Common myeloid progenitor, CD34-positive (primary cell): ENCODE results near the gene PCDHB7.
"Not testable (repeated sequence)": the region's sequence is repeated elsewhere in the genome, so short reads cannot be mapped to it uniquely, and the experiment has no call there.

Experiments
- CTCF ChIA-PET: fragments of 350-600 bp; sonication (Branson Sonifier 250); formaldehyde crosslinking; loops from one replicate; lab custom pipeline; 2021; ENCODE audit warnings: antibody characterized with exemption; lab: Charles Lee
- POLR2A ChIA-PET: fragments of 350-600 bp; sonication (Branson Sonifier 250); formaldehyde crosslinking; loops from one replicate; lab custom pipeline; 2021; ENCODE audit warnings: antibody characterized with exemption; lab: Charles Lee
- DNase-seq, 3 donors: peaks; one replicate each; pipeline versions ENCODE4 v3.0.0 to v3.0.0-alpha.2; 2013
- H3K27ac ChIP-seq, 2 experiments: 1 replicate in 1 of 2; 2 replicates in 1 of 2; pipeline ENCODE4 v1.7.0; 2013; ENCODE audit warnings: inconsistent platforms in 2 of 2, low read length in 2 of 2, mild to moderate bottlenecking in 2 of 2, low read depth in 1 of 2, moderate library complexity in 1 of 2; ENCODE audit not compliant: severe bottlenecking in 2 of 2, insufficient read depth in 1 of 2, poor library complexity in 1 of 2
- H3K27me3 ChIP-seq, 5 experiments: replicated peaks in 2 of 5; 1 replicate in 3 of 5; 2 replicates in 2 of 5; pipeline versions ENCODE4 v1.6.1 to v1.7.0; 2013; ENCODE audit warnings: low read length in 4 of 5, mild to moderate bottlenecking in 2 of 5, moderate library complexity in 2 of 5, inconsistent platforms in 1 of 5; ENCODE audit not compliant: insufficient read depth in 5 of 5, control insufficient read depth in 4 of 5
- H3K36me3 ChIP-seq, 4 experiments: 1 replicate in 2 of 4; 2 replicates in 2 of 4; pipeline versions ENCODE4 v1.6.1 to v1.7.0; 2013; ENCODE audit warnings: low read length in 3 of 4, control low read depth in 1 of 4, mild to moderate bottlenecking in 1 of 4; ENCODE audit not compliant: control insufficient read depth in 4 of 4, insufficient read depth in 4 of 4
- H3K4me1 ChIP-seq, 4 experiments: 1 replicate in 3 of 4; 2 replicates in 1 of 4; pipeline versions ENCODE4 v1.6.1 to v1.7.1; 2013; ENCODE audit warnings: low read length in 3 of 4, mild to moderate bottlenecking in 3 of 4, control low read depth in 1 of 4, inconsistent platforms in 1 of 4, moderate library complexity in 1 of 4; ENCODE audit not compliant: control insufficient read depth in 4 of 4, insufficient read depth in 4 of 4; ENCODE audit errors: control extremely low read depth in 1 of 4
- H3K4me3 ChIP-seq, 7 experiments: 1 replicate in 4 of 7; 2 replicates in 3 of 7; pipeline versions ENCODE4 v1.5.1 to v1.7.0; 2013; ENCODE audit warnings: mild to moderate bottlenecking in 7 of 7, low read length in 6 of 7, moderate library complexity in 6 of 7, inconsistent platforms in 2 of 7, low read depth in 2 of 7, control low read depth in 1 of 7; ENCODE audit not compliant: insufficient read depth in 4 of 7, control insufficient read depth in 1 of 7; ENCODE audit errors: extremely low read depth in 1 of 7
- H3K9me3 ChIP-seq, 5 experiments: 1 replicate in 4 of 5; 2 replicates in 1 of 5; pipeline versions ENCODE4 v1.6.1 to v1.7.1; 2013; ENCODE audit warnings: low read length in 4 of 5, mild to moderate bottlenecking in 2 of 5, inconsistent platforms in 1 of 5, low read depth in 1 of 5, moderate library complexity in 1 of 5; ENCODE audit not compliant: control insufficient read depth in 4 of 5, insufficient read depth in 2 of 5; ENCODE audit errors: control extremely low read depth in 1 of 5
- WGBS: methylation state at CpG from one replicate; pipeline ENCODE4 v1.1.5; 2013; ENCODE audit not compliant: insufficient coverage; 5-methylcytosine and 5-hydroxymethylcytosine counted together

PCDHB7 gene

GRCh38 chr5:141194332-141194731 is 21.9 kb downstream of the PCDHB7 start:
- Histone ChIP-seq H3K27me3 (peaks cover 3 to 28% (median 4%) of the 10 kb centered on the region in 5 experiments), H3K9me3 (peaks cover 2 to 18% (median 11%) of the 10 kb centered on the region in 5 experiments)
- WGBS: no CpG with 5 or more reads among the region's 37 CpGs
- H3K4me3 ChIP-seq, DNase-seq, CTCF ChIA-PET, H3K27ac ChIP-seq, H3K36me3 ChIP-seq, POLR2A ChIA-PET, H3K4me1 ChIP-seq: not testable (repeated sequence)

GRCh38 chr5:141196363-141196762 is 23.9 kb downstream of the PCDHB7 start:
- H3K27ac ChIP-seq: no peak overlapping the region
- 80% methylated on average over 1 of the region's 3 CpGs for WGBS
- H3K4me3 ChIP-seq: no peak overlapping the region
- no peaks in the 10 kb centered on the region for H3K36me3 ChIP-seq
- ChIA-PET POLR2A (no interaction called here), CTCF (no interaction called here)
- DNase-seq: no peak
- no peaks in the 10 kb centered on the region for H3K4me1 ChIP-seq
- H3K27me3 ChIP-seq: peaks cover 3 to 41% (median 9%) of the 10 kb centered on the region in 5 experiments
- H3K9me3 ChIP-seq: peaks cover 11 to 34% (median 14%) of the 10 kb centered on the region in 5 experiments

- H3K4me1 ChIP-seq: no peaks in the 10 kb centered on the region
- H3K4me3 ChIP-seq: peak within 1 kb of the TSS in 1 of 7 experiments; percentile 19
- peak in 2 of 3 donors; percentile 2 to 3 for DNase-seq
- ChIA-PET CTCF (no interaction called here), POLR2A (interaction anchor here (0.5 to 1.0 kb wide), 2 partner anchors 33 to 39 kb away, joined by 3 read pairs; no protein-coding TSS in a partner anchor)
- H3K9me3 ChIP-seq: peaks cover 11 to 35% (median 15%) of the 10 kb centered on the region in 5 experiments
- no peaks in the 10 kb centered on the region for H3K36me3 ChIP-seq
- no peak within 1 kb of the TSS for H3K27ac ChIP-seq
- 42% methylated on average over 18 of the region's 21 CpGs for WGBS
- H3K27me3 ChIP-seq: peaks cover 3 to 31% (median 6%) of the 10 kb centered on the region in 5 experiments
Observed at GRCh38 chr5:141199359-141200235, 27.2 kb downstream of the PCDHB7 start, which contains the start of gene PCDHB11. PCDHB11 (plus strand) TSS chr5:141199627; CDS start chr5:141199775, 148 bp downstream.

DNA sequence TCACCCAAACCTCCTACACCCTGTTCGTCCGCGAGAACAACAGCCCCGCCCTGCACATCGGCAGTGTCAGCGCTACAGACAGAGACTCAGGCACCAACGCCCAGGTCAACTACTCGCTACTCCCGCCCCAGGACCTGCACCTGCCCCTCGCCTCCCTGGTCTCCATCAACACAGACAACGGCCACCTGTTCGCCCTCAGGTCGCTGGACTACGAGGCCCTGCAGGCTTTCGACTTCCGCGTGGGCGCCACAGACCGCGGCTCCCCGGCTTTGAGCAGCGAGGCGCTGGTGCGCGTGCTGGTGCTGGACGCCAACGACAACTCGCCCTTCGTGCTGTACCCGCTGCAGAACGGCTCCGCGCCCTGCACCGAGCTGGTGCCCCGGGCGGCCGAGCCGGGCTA is 28.7 kb downstream of the PCDHB7 start:
- H3K4me3 ChIP-seq: not testable (repeated sequence)
- WGBS: 41% methylated on average over 8 of the region's 38 CpGs

DNA sequence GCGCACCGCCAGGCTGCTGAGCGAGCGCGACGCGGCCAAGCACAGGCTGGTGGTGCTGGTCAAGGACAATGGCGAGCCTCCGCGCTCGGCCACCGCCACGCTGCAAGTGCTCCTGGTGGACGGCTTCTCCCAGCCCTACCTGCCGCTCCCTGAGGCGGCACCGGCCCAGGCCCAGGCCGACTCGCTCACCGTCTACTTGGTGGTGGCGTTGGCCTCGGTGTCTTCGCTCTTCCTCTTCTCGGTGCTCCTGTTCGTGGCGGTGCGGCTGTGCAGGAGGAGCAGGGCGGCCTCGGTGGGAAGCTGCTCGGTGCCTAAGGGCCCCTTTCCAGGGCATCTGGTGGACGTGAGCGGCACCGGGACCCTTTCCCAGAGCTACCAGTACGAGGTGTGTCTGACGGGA is 29.2 kb downstream of the PCDHB7 start:
- H3K27ac ChIP-seq, CTCF ChIA-PET, POLR2A ChIA-PET, H3K4me1 ChIP-seq, H3K4me3 ChIP-seq, H3K36me3 ChIP-seq, DNase-seq: not testable (repeated sequence)
- H3K27me3 ChIP-seq: peaks cover 3 to 32% (median 4%) of the 10 kb centered on the region in 5 experiments
- H3K9me3 ChIP-seq: peaks cover 8 to 34% (median 15%) of the 10 kb centered on the region in 5 experiments
- WGBS: 34% methylated on average over 27 of the region's 35 CpGs

More for the DNA sequence above, 28.7 kb downstream of the PCDHB7 start:
- H3K36me3 ChIP-seq, H3K27ac ChIP-seq, CTCF ChIA-PET, DNase-seq, POLR2A ChIA-PET, H3K4me1 ChIP-seq: not testable (repeated sequence)
- Histone ChIP-seq H3K27me3 (peaks cover 3 to 29% (median 4%) of the 10 kb centered on the region in 5 experiments), H3K9me3 (peaks cover 12 to 34% (median 15%) of the 10 kb centered on the region in 5 experiments)

DNA sequence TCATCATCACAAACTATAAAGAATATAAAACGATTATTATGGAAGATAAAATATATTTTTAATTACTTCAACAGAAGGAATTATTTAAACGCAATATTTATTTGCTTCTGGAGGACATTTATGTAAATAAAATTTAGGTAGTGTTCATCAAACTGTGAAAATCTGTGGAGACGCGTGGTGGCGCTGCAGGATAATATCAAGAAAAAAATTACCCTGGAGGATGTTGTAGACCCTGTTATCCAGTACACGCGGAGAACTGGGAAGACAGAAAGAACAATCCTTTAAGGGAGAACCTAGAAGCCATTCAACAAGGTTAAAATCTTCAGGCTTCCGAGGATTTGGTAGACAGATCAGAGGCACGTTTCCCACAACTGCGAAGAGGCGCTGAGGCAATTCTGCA is 36.0 kb downstream of the PCDHB7 start, which contains the start of gene PCDHB12:
PCDHB12 (plus strand) TSS at position 242 of the 400 bp plus-strand sequence. CDS start 189 bp downstream, outside the sequence.
- peak in 2 of 3 donors; percentile 4 for DNase-seq
- Histone ChIP-seq H3K9me3 (peaks cover 4 to 26% (median 11%) of the 10 kb centered on the region in 5 experiments), H3K27ac (no peak within 1 kb of the TSS), H3K36me3 (no peaks in the 10 kb centered on the region), H3K4me3 (no peak within 1 kb of the TSS), H3K4me1 (no peaks in the 10 kb centered on the region), H3K27me3 (peaks cover 3 to 37% (median 19%) of the 10 kb centered on the region in 5 experiments)
- ChIA-PET CTCF (no interaction called here), POLR2A (no interaction called here)
- 22% methylated on average over 9 of the region's 11 CpGs for WGBS

DNA sequence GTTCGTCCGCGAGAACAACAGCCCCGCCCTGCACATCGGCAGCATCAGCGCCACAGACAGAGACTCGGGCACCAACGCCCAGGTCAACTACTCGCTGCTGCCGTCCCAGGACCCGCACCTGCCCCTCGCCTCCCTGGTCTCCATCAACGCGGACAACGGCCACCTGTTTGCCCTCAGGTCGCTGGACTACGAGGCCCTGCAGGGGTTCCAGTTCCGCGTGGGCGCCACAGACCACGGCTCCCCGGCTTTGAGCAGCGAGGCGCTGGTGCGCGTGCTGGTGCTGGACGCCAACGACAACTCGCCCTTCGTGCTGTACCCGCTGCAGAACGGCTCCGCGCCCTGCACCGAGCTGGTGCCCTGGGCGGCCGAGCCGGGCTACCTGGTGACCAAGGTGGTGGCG is 37.8 kb downstream of the PCDHB7 start:
- H3K27ac ChIP-seq, H3K4me3 ChIP-seq, CTCF ChIA-PET, H3K36me3 ChIP-seq, POLR2A ChIA-PET, DNase-seq, H3K4me1 ChIP-seq: not testable (repeated sequence)
- peaks cover 4 to 32% (median 18%) of the 10 kb centered on the region in 5 experiments for H3K9me3 ChIP-seq
- peaks cover 7 to 51% (median 19%) of the 10 kb centered on the region in 5 experiments for H3K27me3 ChIP-seq
- WGBS: 33% methylated on average over 22 of the region's 39 CpGs
